SJSA1 (cell line): ENCODE measurements around the gene ITPRIPL2. TPM values are rescaled to one million over a fixed set of nuclear protein-coding genes. Genes with fewer than 3 reads are reported as not detected.

ENCODE experiments used
- DNase-seq, 2 experiments: peaks; one replicate each; pipeline ENCODE4 v3.0.0-alpha.2; 2015 to 2020; ENCODE audit warnings: low spot score in 2 of 2, low read depth in 1 of 2
- H3K27ac ChIP-seq: fragments of 250-450 bp; sonication (Bioruptor Pico); 2 replicates; pipeline ENCODE4 v1.5.1; 2020; ENCODE audit warnings: mild to moderate bottlenecking, moderate library complexity
- H3K27me3 ChIP-seq: fragments of 250-450 bp; sonication (Bioruptor Pico); replicated peaks from 2 replicates; pipeline ENCODE4 v1.5.1; 2020; ENCODE audit warnings: mild to moderate bottlenecking, moderate library complexity
- H3K36me3 ChIP-seq: fragments of 250-450 bp; sonication (Bioruptor Pico); 2 replicates; pipeline ENCODE4 v1.5.1; 2020; ENCODE audit warnings: mild to moderate bottlenecking
- H3K4me1 ChIP-seq: fragments of 250-450 bp; sonication (Bioruptor Pico); replicated peaks from 2 replicates; pipeline ENCODE4 v1.6.1; 2021; ENCODE audit warnings: mild to moderate bottlenecking
- H3K4me3 ChIP-seq: fragments of 250-450 bp; sonication (Bioruptor Pico); 2 replicates; pipeline ENCODE4 v1.5.1; 2020; ENCODE audit warnings: mild to moderate bottlenecking
- H3K9me3 ChIP-seq: fragments of 250-450 bp; sonication (Bioruptor Pico); replicated peaks from 2 replicates; pipeline ENCODE4 v1.5.1; 2020; ENCODE audit warnings: mild to moderate bottlenecking
- total RNA-seq: library from RNA; depleted of rRNA; stranded (reverse); fragments of >200 nt; shearing (Covaris generic); gene quantifications from 2 replicates; pipeline ENCODE4 v1.2.3, GENCODE V29; 2014

Gene ITPRIPL2
- total RNA-seq, 1 experiment from 2014 or later, result 34.0 TPM

GRCh38 chr16:19085679-19086200 is 28.0 kb upstream of the ITPRIPL2 start:
- Histone ChIP-seq H3K27ac (no peak overlapping the region), H3K9me3 (no peaks in the 10 kb centered on the region), H3K36me3 (no peaks in the 10 kb centered on the region), H3K27me3 (no peaks in the 10 kb centered on the region), H3K4me1 (peaks cover 7% of the 10 kb centered on the region; the same call in 1 of the 2 replicates), H3K4me3 (no peak overlapping the region)
- DNase-seq, result no peak

- Histone ChIP-seq H3K27me3 (no peaks in the 10 kb centered on the region), H3K4me1 (peaks cover 8% of the 10 kb centered on the region), H3K9me3 (no peaks in the 10 kb centered on the region), H3K27ac (no peak overlapping the region), H3K36me3 (no peaks in the 10 kb centered on the region), H3K4me3 (no peak overlapping the region)
- DNase-seq, result peak; percentile 75 to 79
Measured at GRCh38 chr16:19086322-19087199, 27.2 kb upstream of the ITPRIPL2 start.

- Histone ChIP-seq H3K27ac (no peak overlapping the region), H3K4me1 (peaks cover 24% of the 10 kb centered on the region), H3K27me3 (no peaks in the 10 kb centered on the region), H3K36me3 (no peaks in the 10 kb centered on the region), H3K9me3 (no peaks in the 10 kb centered on the region), H3K4me3 (no peak overlapping the region)
- no peak for DNase-seq
Measured at GRCh38 chr16:19088341-19088916, 25.3 kb upstream of the ITPRIPL2 start.

- H3K27me3 ChIP-seq, result no peaks in the 10 kb centered on the region
Measured at GRCh38 chr16:19089410-19089955, 24.3 kb upstream of the ITPRIPL2 start.

GRCh38 chr16:19090916-19091315 is 22.8 kb upstream of the ITPRIPL2 start:
- H3K4me3 ChIP-seq, result no peak overlapping the region
- H3K27ac ChIP-seq, result no peak overlapping the region
- no peaks in the 10 kb centered on the region for H3K27me3 ChIP-seq
- no peaks in the 10 kb centered on the region for H3K9me3 ChIP-seq
- DNase-seq, result no peak
- H3K36me3 ChIP-seq, result no peaks in the 10 kb centered on the region
- peaks cover 39% of the 10 kb centered on the region for H3K4me1 ChIP-seq

More at GRCh38 chr16:19089410-19089955, 24.3 kb upstream of the ITPRIPL2 start:
- Histone ChIP-seq H3K27ac (no peak overlapping the region), H3K4me3 (no peak overlapping the region), H3K4me1 (peaks cover 27% of the 10 kb centered on the region), H3K9me3 (no peaks in the 10 kb centered on the region), H3K36me3 (no peaks in the 10 kb centered on the region)
- no peak for DNase-seq

- Histone ChIP-seq H3K36me3 (no peaks in the 10 kb centered on the region), H3K9me3 (no peaks in the 10 kb centered on the region), H3K27ac (no peak overlapping the region), H3K27me3 (no peaks in the 10 kb centered on the region), H3K4me1 (peaks cover 38% of the 10 kb centered on the region), H3K4me3 (no peak overlapping the region)
- DNase-seq, result no peak
Measured at GRCh38 chr16:19092653-19093410, 20.9 kb upstream of the ITPRIPL2 start.

GRCh38 chr16:19093631-19094541 is 19.9 kb upstream of the ITPRIPL2 start:
- no peak overlapping the region for H3K4me3 ChIP-seq
- no peaks in the 10 kb centered on the region for H3K36me3 ChIP-seq
- no peak for DNase-seq
- peaks cover 38% of the 10 kb centered on the region for H3K4me1 ChIP-seq
- no peaks in the 10 kb centered on the region for H3K27me3 ChIP-seq
- no peak overlapping the region for H3K27ac ChIP-seq
- H3K9me3 ChIP-seq, result 0 out of 2 replicates have a peak, but pooled peaks cover 3% of the 10 kb centered on the region

GRCh38 chr16:19094542-19095365 is 19.0 kb upstream of the ITPRIPL2 start:
- Histone ChIP-seq H3K9me3 (0 out of 2 replicates have a peak, but pooled peaks cover 3% of the 10 kb centered on the region), H3K36me3 (no peaks in the 10 kb centered on the region), H3K27me3 (no peaks in the 10 kb centered on the region), H3K27ac (no peak overlapping the region), H3K4me3 (no peak overlapping the region), H3K4me1 (peaks cover 38% of the 10 kb centered on the region)
- no peak for DNase-seq

GRCh38 chr16:19095654-19096053 is 18.1 kb upstream of the ITPRIPL2 start:
- Histone ChIP-seq H3K9me3 (0 out of 2 replicates have a peak, but pooled peaks cover 3% of the 10 kb centered on the region), H3K27me3 (no peaks in the 10 kb centered on the region), H3K4me1 (peaks cover 38% of the 10 kb centered on the region), H3K27ac (no peak overlapping the region), H3K36me3 (no peaks in the 10 kb centered on the region), H3K4me3 (no peak overlapping the region)
- DNase-seq, result peak in 1 of 2 experiments; percentile 50

GRCh38 chr16:19098173-19098572 is 15.6 kb upstream of the ITPRIPL2 start:
- Histone ChIP-seq H3K36me3 (no peaks in the 10 kb centered on the region), H3K4me1 (peaks cover 27% of the 10 kb centered on the region), H3K27ac (no peak overlapping the region), H3K27me3 (no peaks in the 10 kb centered on the region), H3K4me3 (no peak overlapping the region), H3K9me3 (0 out of 2 replicates have a peak, but pooled peaks cover 3% of the 10 kb centered on the region)
- no peak for DNase-seq

GRCh38 chr16:19102187-19102872 is 11.4 kb upstream of the ITPRIPL2 start:
- Histone ChIP-seq H3K27me3 (no peaks in the 10 kb centered on the region), H3K36me3 (no peaks in the 10 kb centered on the region), H3K4me3 (no peak overlapping the region), H3K4me1 (peaks cover 48% of the 10 kb centered on the region), H3K27ac (no peak overlapping the region), H3K9me3 (0 out of 2 replicates have a peak, but pooled peaks cover 3% of the 10 kb centered on the region)
- DNase-seq, result no peak
